Smooth muscle cell (in vitro differentiated cells): Measurements from ENCODE around the gene SLC66A2. TPM values are rescaled to one million over a fixed set of nuclear protein-coding genes. Genes with fewer than 3 reads are reported as not detected.

Experiments
- DNase-seq: peaks from one replicate; lab custom pipeline; 2025; ENCODE audit not compliant: unreplicated experiment; lab: John Stamatoyannopoulos, UW
- H2AFZ ChIP-seq: fragments of 200-600 bp; sonication (generic); 2 replicates; pipeline ENCODE4 v1.6.0; 2016; ENCODE audit warnings: antibody characterized with exemption, low read depth, mild to moderate bottlenecking
- H3F3A ChIP-seq: fragments of 200-600 bp; sonication (generic); 2 replicates; pipeline ENCODE4 v1.6.0; 2017; ENCODE audit warnings: antibody characterized with exemption, low read depth
- H3K27ac ChIP-seq: fragments of 200-600 bp; sonication (generic); 2 replicates; pipeline ENCODE4 v1.5.1; 2016; ENCODE audit warnings: low read depth, mild to moderate bottlenecking
- H3K27me3 ChIP-seq: fragments of 200-600 bp; sonication (generic); 2 replicates; pipeline ENCODE4 v1.6.1; 2016; ENCODE audit warnings: low read depth, mild to moderate bottlenecking
- H3K36me3 ChIP-seq: fragments of 200-600 bp; sonication (generic); 2 replicates; pipeline ENCODE4 v1.5.1; 2016; ENCODE audit warnings: low read depth
- H3K4me1 ChIP-seq: fragments of 200-600 bp; sonication (generic); 2 replicates; pipeline ENCODE4 v1.5.1; 2016; ENCODE audit warnings: low read depth
- H3K4me2 ChIP-seq: fragments of 200-600 bp; sonication (generic); 2 replicates; pipeline ENCODE4 v1.6.0; 2016; ENCODE audit warnings: mild to moderate bottlenecking
- H3K4me3 ChIP-seq: fragments of 200-600 bp; sonication (generic); 2 replicates; pipeline ENCODE4 v1.5.1; 2016; ENCODE audit warnings: mild to moderate bottlenecking
- H3K79me2 ChIP-seq: fragments of 200-600 bp; sonication (generic); 2 replicates; pipeline ENCODE4 v1.6.0; 2016; ENCODE audit warnings: low read depth, mild to moderate bottlenecking
- H3K9ac ChIP-seq: fragments of 200-600 bp; sonication (generic); 2 replicates; pipeline ENCODE4 v1.6.0; 2016; ENCODE audit warnings: low read depth
- H3K9me3 ChIP-seq: fragments of 200-600 bp; sonication (generic); replicated peaks from 2 replicates; pipeline ENCODE4 v1.5.1; 2016; ENCODE audit warnings: low read depth
- H4K20me1 ChIP-seq: fragments of 200-600 bp; sonication (generic); 2 replicates; pipeline ENCODE4 v1.6.0; 2016; ENCODE audit warnings: low read depth
- WGBS: methylation state at CpG from one replicate; pipeline ENCODE4 v1.1.7; 2016; ENCODE audit warnings: low lambda C conversion rate; 5-methylcytosine and 5-hydroxymethylcytosine counted together
- polyA plus RNA-seq: library from polyadenylated mRNA; unstranded; fragments of >200 nt; fragmentation: Nextera tagmentation; extraction: Ambion mirVana; gene quantifications from 2 replicates; pipeline ENCODE4 v1.2.1, GENCODE V29; 2016
- total RNA-seq: library from RNA; depleted of rRNA; stranded (reverse); fragments of >200 nt; gene quantifications from 2 replicates; pipeline ENCODE4 v1.2.3, GENCODE V29; 2014
- TF ChIP-seq, protein P1 (sequence below): fragments of 200-600 bp; sonication (generic); IDR thresholded peaks from 2 replicates; pipeline ENCODE4 v1.5.1; 2017; ENCODE audit warnings: borderline replicate concordance, mild to moderate bottlenecking, antibody characterized with exemption; ENCODE audit not compliant: insufficient read depth, poor library complexity, severe bottlenecking

SLC66A2 gene
- total and polyA plus RNA-seq, 2 experiments from 2014 or later = 23.6 to 37.9 TPM

DNA sequence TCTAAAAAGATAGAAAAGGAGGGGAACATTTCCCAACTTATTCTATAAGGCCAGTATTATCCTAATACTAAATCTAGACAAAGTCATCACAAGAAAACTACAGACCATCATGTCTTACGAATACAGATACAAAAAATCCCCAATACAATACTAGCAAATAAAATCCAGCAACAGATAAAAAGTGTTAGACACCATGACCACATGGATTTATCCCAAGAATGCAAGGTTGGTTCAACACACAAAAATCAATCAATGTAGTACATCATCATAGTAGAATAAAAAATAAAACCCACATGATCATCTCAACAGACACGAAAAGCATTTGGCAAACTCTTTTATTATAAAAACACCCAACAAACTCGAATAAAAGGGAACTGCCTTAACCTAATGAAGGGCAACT is 18.5 kb downstream of the SLC66A2 start:
- WGBS = 76% methylated on average over 3 of the region's 3 CpGs
- Histone ChIP-seq H3K4me2 (no peak overlapping the region), H3K9ac (no peak overlapping the region), H3K27ac (no peak overlapping the region), H3K27me3 (no peaks in the 10 kb centered on the region), H3K79me2 (peaks cover 94% of the 10 kb centered on the region), H4K20me1 (peaks cover 30% of the 10 kb centered on the region), H3K36me3 (peaks cover 22% of the 10 kb centered on the region), H3K4me3 (no peak overlapping the region), H3K4me1 (no peaks in the 10 kb centered on the region), H3F3A (no peaks in the 10 kb centered on the region), H3K9me3 (peaks cover 14% of the 10 kb centered on the region), H2AFZ (no peak overlapping the region)
- TF ChIP-seq, protein P1, sequence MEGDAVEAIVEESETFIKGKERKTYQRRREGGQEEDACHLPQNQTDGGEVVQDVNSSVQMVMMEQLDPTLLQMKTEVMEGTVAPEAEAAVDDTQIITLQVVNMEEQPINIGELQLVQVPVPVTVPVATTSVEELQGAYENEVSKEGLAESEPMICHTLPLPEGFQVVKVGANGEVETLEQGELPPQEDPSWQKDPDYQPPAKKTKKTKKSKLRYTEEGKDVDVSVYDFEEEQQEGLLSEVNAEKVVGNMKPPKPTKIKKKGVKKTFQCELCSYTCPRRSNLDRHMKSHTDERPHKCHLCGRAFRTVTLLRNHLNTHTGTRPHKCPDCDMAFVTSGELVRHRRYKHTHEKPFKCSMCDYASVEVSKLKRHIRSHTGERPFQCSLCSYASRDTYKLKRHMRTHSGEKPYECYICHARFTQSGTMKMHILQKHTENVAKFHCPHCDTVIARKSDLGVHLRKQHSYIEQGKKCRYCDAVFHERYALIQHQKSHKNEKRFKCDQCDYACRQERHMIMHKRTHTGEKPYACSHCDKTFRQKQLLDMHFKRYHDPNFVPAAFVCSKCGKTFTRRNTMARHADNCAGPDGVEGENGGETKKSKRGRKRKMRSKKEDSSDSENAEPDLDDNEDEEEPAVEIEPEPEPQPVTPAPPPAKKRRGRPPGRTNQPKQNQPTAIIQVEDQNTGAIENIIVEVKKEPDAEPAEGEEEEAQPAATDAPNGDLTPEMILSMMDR = no peak
- DNase-seq = no peak

DNA sequence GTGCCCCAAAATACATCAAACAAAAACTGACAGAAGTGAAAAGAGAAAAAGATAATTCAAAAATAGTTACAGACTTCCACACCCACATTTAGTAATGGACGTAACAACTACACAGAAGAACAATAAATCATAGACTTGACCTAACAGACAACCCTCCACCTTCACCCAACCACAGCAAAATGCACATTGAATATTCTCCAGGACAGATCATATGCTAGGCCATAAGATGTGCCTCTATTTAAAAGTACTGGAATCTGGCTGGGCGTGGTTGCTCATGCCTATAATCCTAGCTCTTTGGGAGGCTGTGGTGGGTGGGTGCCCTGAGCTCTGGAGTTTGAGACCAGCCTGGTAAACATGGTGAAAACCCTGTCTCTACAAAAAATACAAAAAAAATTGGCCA is 20.0 kb downstream of the SLC66A2 start:
- Histone ChIP-seq H3K36me3 (peaks cover 22% of the 10 kb centered on the region), H4K20me1 (peaks cover 29% of the 10 kb centered on the region), H3K27me3 (no peaks in the 10 kb centered on the region), H3K79me2 (peaks cover 86% of the 10 kb centered on the region), H3K4me1 (peaks cover 4% of the 10 kb centered on the region), H3K4me2 (no peak overlapping the region), H3F3A (no peaks in the 10 kb centered on the region), H3K9ac (no peak overlapping the region), H3K27ac (no peak overlapping the region), H3K4me3 (no peak overlapping the region), H3K9me3 (peaks cover 14% of the 10 kb centered on the region), H2AFZ (no peak overlapping the region)
- DNase-seq = no peak
- TF ChIP-seq, protein P1 = no peak
- 98% methylated on average over 2 of the region's 2 CpGs for WGBS

GRCh38 chr18:79930020-79930642 is 21.3 kb downstream of the SLC66A2 start:
- H3K4me1 ChIP-seq = peaks cover 4% of the 10 kb centered on the region
- H4K20me1 ChIP-seq = peaks cover 40% of the 10 kb centered on the region
- peaks cover 14% of the 10 kb centered on the region for H3K9me3 ChIP-seq
- peaks cover 74% of the 10 kb centered on the region for H3K79me2 ChIP-seq
- H3F3A ChIP-seq = no peaks in the 10 kb centered on the region
- H3K4me3 ChIP-seq = no peak overlapping the region
- no peak overlapping the region for H2AFZ ChIP-seq
- TF ChIP-seq, protein P1 = no peak
- DNase-seq = no peak
- no peak overlapping the region for H3K4me2 ChIP-seq
- 92% methylated on average over 2 of the region's 2 CpGs for WGBS
- H3K9ac ChIP-seq = no peak overlapping the region
- no peak overlapping the region for H3K27ac ChIP-seq
- H3K27me3 ChIP-seq = no peaks in the 10 kb centered on the region
- peaks cover 22% of the 10 kb centered on the region for H3K36me3 ChIP-seq

DNA sequence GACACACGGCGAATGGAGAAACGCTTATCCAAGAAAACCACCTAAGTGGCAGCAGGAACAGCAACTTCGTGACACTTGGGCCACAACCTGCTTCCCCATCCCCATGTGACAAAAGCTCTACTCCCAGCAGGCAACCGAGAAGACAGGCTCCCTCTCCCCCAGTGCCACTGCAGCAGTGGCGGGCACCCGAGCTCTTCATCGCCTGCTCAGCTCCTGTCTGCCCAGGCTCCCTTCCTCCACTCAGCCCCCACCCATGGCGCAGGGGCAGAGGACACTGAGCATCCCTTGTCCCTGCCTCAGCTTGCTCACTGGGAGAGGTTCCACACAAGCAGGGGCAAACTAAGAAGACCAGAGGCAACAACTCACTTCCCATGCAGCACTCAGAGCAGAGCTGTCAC is 22.9 kb downstream of the SLC66A2 start:
- Histone ChIP-seq H2AFZ (no peak overlapping the region), H3K9ac (no peak overlapping the region), H3K4me3 (no peak overlapping the region), H3K79me2 (peaks cover 59% of the 10 kb centered on the region), H3F3A (no peaks in the 10 kb centered on the region), H4K20me1 (peaks cover 43% of the 10 kb centered on the region), H3K36me3 (peaks cover 22% of the 10 kb centered on the region), H3K27me3 (no peaks in the 10 kb centered on the region), H3K9me3 (peaks cover 14% of the 10 kb centered on the region), H3K27ac (no peak overlapping the region), H3K4me2 (no peak overlapping the region), H3K4me1 (peaks cover 4% of the 10 kb centered on the region)
- TF ChIP-seq, protein P1 = no peak
- DNase-seq = no peak
- 95% methylated on average over 9 of the region's 9 CpGs for WGBS
